Measurements from ENCODE around the gene GATAD2B.

The GATAD2B gene

DNA sequence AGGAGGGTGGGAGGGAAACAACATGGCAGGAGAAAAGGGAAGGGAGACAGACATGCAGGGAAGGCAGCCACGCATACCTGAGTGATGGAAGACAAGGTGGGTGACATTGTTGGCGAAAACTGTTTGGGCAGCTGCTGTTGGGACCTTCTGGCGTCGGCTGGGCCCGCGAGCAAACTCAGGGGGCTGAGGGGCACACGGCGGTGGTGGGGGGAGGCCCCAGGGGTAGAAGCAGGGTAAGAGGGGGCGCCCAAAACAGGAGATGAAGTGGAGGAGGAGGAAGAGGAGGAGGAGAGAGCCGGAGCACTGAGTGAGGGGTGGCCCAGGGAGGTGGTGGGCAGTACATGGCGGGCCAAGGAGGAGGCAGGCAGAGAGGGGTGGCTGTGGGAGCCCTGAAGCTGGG lies 28.4 kb upstream of the GATAD2B start:
- no peak for DNase-seq

DNA sequence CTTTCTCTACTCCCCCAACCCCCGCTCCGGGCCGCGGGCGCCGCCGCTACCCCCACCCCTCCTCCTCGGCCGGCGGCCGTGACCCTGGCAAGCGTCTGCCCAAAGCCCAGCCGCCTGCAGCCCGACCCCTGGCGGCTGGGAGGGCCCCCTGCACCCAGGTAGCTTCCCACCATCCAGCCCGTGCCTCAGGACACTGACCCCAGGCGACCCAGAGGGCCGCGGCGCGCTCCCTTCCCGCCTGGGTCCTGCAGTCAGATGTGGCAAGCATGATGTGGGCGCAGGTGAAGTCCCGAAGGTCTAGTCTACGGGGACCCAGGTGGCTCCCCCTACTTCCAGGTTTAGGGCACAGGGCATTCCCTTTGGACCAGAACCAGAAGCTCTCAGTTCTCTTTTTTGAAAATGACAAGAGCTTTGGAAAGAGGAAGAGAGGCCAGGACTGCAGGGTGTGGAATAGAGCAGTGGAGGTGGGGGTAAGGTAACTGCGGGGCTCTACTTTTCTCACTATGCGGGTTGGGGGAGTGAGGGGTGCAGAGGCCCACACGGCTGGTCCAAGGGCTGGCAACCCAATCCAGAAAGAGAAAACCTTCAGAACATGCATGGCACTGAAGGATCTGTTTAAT lies 24.0 kb upstream of the GATAD2B start, which contains the start of gene DENND4B:
TSS of gene DENND4B (minus strand) at position 97 of the 620 bp plus-strand sequence. CDS start 2,344 bp downstream, outside the sequence.
- no peak for DNase-seq

DNA sequence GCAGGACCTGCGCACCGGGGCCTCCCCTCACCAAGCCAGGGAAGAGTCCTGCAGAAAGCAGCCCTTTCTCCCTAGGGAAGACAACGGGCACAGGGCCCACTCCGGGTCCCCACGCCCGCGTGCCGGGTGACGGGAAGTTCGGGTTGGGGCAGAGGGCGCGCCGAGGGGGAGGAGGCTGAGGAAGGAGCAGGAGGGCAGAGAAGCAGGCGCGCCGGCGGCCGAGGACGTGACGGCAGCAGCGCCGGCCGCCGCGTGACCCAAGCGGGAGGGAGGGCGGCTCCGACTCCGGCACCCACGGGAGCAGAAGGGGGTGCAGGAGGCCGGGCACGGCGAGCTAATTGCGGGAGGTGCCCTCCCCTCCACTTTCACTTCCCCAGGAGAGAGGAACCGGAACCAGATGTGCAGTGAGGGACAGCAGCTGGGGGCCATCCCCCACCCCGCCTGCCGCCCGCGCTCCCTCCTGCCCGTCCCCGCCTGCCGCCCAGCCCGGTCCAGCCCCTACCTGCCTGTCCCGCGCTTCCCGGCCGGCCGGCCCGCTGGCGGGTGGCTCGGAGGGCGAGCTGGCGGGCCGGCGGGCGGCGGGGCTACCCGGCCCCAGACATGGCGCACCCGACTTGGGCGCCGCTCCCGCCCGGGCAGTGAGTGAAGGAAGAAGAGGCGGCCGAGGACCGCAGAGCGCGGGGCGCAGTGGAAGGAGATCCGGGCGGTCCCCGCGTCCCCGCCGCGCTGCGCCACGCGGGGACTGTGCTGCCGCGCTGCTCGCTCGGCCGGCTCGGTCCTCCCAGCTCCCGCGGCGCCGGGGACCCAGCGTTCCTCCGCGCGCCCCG lies 23.2 kb upstream of the GATAD2B start:
- DNase-seq: no peak

DNA sequence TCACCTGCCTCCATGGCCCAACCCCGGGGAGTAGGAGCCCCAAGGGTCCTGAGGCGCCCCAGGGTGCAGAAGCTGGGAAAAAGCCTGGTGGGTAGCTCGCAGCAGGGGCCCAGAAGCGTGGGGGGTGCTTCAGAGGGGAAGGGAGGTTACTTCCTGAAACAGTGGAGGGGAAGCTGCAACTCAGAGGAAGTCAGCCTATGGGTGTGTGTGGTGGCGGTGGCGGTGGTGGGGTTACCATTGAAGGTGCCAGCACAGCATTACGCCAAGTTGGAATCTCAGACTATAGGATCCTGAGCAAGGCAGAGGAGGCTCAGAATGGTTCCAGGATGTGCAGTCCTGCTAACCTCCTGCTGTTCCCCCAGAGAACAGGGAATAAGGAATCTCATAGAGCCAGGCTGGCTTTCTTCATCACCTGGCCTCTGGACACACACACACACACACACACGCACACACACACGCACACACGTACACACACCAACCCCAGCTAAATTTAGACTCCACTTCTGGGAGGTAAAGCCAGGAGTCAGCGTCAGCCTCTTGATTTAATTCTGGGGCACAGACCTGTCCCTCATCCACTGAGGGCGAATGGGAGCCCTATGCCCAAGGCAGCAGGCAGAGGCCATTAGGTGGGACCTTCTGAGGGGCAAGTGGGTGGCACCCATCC lies 22.5 kb upstream of the GATAD2B start:
- DNase-seq: no peak

DNA sequence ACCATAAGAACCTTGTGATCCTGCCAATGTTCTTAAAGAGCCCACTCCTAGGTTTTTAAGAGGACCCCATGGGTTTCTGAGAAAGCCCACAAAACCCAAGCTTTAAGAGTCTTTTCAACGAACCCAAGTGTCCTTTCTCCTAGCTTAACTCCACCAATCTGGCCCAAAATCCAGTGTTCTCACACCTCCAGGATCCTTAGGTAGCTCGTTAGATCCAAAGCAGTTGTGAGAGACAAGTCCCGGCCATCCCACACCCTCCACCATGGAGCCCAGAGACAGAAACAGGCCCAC lies 22.0 kb upstream of the GATAD2B start:
- no peak for DNase-seq

DNA sequence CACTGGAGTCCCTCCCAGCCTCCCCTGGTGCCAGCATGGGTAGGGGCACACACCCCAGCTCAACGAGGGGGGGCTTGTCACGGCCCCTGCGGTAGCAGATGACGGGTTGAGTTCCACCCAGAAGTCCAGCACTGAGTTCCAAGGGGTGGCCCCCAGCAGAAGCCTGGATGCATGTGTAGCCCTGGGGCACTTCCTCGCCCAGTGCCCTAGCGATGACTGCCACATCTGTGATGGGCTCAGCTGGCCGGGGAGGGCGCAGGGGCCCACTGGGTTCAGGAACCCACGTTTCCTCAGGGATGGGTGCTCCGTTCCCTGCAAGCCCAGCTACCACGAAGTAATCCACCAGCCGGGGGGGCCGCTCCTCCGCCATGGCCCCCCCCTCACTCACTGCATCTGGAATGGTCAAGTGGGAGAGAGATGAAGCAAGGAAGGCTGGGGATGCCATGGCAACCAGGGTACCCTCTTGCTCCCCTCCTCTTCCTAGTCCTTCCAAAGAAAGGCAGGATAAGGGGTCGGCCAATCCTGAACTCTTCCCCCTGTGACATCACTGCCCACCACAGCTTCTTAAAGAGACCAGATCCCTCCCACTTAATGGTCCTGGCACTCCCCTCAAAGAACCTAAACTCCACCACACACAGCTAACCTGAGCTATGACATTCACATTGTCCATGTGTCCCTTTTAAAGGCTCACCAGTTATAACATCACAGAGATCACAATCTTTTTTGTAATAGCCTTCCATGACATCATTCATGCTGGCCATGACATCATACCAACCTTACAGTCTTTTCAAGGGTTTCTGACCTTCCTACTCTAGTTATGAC lies 21.4 kb upstream of the GATAD2B start:
- DNase-seq: no peak

DNA sequence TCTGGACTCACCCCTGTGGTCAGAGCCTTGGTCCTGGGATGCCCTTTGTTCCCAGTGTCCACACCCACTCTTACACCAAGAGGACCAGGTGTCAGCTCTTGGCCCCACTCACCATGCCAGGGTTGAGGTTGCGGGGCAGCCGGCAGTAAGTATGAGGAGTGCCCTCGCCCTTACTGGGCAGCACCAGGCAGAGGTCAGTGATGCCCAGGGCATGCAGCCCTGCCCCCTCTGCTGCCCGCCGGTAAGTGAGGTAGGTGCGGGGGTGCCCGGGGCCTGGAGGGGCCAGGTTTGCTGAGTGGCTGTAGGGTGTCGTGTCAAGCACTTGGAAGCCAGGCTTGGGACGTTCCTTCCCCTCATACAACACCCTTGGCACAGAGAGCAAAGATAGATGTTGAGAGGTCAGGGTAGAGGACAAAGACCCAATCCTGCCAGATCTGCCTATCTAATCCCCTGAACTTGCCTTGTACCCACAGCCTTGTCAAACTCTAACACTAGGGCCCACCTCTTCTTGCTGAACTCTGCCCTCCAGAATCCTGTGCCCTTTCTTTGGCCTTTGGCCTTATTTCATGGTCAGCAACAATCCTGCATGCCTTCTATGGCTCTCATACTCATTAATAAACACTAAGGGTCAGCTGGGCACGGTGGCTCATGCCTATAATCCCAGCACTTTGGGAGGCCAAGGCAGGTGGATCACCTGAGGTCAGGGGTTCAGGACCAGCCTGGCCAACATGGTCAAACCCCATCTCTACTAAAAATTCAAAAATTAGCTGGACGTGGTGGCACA lies 20.2 kb upstream of the GATAD2B start:
- no peak for DNase-seq

DNA sequence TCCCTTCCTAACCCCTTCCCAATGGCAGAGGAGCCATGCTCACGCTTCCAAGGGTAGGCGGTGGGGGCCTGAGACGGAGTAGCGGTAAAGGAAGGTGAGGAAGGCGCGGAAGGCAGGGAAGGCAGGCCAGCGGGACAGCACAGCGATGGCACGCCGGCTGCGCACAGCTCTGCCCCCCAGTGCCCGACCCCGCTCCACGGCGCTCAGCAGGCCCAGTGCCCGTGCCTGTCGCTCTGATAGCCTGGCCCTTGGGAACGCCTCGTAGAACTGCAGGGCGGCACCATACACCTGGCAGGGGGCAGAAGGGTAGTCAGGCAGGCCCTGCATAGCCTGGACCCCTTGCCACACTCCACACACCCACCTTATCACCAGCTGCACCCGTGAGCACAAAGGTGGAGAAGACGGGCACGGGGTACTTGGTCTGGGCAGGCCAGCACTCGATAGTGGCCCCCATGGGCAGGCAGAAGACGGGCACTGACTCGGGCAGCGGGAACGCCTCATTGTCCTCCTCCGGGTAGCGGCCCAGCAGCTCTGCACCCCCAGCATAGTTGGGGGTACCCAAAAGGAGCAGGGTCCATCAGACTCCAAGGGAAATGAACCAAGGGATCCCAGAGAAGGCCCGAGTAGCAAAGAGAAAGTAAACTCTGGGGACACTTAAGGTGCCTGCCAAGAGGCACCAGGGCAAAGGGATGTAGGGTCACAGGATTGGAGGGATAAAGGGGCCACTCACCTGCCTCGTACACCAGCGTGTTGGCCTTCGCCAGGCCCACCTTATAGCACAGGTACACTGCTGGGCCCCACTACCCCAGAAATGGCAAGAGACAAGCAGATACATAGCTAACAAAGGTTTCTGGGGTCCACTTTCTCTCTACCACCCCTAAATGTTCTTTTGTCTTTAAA lies 19.3 kb upstream of the GATAD2B start:
- no peak for DNase-seq

DNA sequence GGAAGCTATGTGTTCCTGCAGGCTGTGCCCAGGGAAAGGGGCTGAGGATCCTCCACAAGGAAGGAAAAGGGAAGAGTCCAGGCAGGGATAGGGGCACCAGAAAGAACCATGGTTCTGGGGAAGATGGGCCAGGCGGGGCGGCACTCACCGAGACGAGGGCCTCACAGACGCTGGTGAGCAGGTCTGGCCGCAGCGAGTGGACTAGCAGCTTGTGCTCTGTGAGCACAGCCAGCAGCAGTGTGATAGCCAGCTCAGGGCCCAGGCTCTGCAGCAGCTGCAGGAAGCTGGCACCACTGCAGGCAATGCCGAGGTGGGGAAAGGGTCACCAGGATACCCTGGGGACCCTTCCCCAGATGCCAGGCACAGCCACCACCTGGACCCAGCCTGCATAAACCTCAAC lies 18.0 kb upstream of the GATAD2B start:
- DNase-seq: no peak

DNA sequence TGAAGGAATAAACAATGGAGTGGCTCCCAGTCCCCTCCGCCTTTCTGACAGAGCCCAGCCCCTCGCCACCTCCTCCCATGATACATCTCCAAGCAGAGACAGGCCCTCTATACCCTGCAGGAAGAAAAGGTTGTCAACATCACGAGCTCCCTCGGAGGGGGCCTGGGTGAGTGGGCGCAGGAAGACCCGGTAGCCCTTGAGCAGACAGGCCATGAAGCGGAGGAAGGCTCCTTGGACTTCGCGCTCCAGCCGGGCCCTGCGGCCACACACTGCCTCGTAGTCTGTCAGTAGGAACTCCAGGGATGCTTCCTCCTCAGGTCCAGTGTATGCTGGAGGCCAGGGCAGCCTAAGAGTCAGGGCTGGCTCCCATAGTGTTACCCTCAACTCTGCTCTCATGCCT lies 16.7 kb upstream of the GATAD2B start:
- DNase-seq: no peak

DNA sequence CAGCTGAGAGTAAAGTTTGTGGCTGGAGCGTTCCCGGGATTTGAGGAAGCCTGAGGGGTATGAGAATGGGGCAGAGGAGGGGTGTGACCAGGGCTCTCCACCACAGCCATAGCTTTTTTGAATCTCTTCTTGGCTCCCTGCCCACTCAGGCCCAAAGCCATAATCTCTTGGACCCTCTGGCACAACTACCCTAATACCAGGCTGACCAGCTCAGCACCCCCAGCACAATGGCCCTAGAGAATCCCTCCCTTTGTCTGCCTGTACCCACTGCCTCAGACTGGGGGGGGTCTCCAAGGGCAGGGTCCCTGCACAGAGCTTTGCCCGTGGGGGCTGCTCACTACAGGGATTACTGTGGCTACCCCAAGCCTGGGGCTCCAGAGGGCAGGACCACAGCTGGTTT lies 16.2 kb upstream of the GATAD2B start:
- no peak for DNase-seq

DNA sequence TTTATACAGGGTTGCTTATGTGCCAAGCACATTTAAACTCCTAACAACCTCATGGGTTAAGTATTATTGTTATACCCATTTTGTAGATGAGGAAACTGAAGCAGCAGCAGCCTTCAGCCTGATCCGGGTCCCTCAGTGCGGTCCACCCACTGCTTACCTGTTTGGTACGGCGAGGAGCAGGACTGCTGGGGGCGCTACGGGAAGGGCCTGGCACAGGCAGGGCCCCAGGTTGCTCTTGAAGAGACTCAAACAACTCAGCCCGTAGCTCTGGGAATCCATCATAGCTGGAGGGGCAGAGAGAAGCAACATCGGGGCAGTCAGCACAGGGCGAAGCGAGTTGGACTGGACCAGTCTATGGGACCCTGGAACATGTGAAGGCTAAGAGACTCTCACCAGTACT lies 14.6 kb upstream of the GATAD2B start:
- no peak for DNase-seq

DNA sequence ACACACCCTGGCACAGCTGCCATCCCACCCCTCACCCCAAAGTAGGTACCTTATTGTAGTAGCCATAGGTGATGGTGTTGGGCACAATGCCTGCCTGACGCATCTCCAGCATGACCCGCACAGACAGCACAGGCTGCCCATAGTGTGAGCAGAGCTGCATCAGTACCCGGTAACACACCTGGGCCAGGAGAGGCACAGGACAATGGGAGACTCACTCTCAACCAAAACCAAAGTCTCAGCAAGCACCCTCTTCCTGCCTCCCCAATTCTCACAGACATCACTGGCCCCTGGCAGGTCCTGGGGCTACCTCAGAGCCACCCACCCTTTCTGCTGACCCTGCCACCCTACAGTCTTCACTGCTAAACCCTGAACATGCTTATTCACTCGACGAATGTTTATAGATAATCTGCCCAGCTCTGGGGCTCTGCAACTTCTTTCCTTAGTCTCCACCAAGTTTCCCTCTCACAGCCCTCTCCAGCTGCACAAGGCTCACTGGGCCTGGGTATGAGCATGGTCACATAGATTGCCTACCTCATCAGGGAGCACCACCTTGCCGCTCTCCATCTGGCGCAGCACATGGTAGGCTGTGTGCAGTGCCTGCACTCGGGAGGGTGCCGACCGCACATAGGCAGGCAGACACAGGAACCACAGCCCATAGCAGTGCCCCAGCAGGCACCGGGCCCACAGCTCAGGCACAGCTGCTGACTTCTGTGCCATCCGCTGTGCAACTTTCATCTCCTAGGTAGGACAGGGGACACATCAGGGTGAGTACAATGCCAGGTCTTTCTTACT lies 13.4 kb upstream of the GATAD2B start:
- DNase-seq: no peak

DNA sequence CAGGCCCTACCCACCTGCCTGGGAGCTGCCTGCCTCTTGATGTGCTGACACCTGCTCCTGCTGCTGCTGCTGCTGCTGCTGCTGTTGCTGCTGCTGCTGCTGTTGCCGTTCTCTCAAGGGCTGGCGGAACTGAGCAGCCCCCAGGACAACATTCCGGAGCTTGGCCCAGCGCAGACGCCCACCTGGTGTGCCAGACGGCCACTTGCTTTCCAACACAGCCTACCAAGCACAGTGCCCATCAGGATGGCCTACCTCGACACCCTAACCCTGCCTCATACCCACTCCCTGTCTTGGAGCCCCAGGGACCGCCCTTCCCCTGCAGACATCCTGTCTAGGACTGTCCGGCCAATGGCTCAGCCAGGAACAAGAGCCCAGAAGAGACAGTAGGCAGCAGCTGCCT lies 12.0 kb upstream of the GATAD2B start:
- no peak for DNase-seq

DNA sequence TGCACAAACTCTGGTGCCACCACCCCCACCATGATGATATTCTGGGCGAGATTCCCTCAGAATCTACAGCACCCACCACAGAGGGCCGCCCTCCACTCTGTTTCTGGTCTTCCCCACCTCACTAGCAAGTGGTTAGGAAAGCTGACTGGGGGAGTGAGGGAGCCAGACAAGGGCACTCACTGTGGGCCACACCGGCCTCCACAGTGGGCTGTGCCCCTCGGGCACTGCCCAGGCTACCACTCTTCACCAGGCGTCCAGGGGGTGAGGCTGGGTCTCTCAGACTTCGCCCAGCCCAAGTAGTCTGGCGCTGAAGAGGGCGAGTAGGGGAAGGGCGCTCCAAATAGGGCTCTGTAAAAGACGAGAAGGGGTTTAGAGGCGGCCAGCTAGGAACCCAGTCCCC lies 11.2 kb upstream of the GATAD2B start:
- DNase-seq: no peak

DNA sequence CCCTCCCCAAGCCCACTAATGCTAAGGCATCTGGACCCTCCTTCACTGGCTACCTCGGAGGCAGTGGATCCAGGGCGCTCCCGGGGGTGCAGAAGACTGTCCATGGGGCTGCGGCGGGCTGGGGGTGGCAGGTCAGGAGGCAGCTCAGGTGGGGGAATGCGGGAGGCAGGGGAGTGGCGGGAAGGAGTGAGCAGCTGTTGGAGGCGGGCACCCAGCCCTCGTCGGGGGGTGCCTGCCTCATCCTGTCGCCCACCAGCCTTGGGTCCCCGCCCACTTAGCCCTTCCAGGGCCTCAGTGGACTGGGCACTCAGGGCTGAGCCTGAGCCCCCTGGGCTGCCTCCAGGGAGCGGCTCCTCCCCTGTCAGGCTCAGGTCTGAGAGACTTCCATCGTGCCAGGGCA lies 10.7 kb upstream of the GATAD2B start:
- DNase-seq: no peak

DNA sequence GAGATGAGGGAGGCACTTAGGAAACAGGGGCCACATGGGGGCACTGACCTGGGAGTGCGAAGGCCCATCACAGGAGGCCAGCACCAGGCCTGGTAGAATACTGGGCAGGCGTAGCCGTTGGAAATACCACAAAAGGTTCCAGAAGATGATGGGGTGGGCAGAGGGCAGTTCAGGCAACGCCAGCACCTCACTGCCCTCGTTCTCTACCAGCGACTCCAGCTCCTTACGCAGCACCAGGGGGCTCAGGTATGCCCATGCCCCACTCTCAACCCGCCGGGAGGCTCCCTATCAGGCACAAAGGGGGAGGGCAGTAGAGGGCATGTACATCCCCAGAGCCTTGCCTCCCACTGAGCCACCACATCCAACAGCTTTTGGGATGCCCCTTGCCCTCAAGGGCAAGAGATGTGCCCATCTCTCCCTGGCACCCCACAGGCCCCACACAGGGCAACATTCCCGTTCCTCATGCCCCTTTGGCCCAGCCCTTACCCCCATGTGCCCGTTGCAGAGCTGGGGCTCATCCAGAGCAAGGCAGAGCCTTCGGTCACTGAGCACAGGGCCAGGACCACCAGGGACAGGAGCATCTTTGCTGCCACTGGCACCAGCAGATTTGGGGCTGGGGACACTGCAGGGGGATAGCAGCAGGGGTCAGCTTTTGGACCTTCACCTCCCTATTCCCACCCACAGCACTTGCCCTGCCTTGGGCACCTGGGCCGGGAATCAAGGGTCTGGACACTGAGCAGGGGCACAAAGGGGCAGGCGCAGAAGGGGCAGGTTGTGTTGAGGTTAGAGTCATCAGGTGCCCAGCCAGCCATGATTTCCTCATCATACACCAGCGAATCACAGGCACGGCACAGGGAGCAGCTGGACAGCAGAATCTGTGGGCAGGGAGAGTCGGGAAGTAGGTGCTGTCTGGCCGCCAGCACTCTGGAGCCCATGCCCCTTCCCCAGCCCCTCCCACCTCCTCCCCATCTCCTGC lies 9.7 kb upstream of the GATAD2B start:
- no peak for DNase-seq

DNA sequence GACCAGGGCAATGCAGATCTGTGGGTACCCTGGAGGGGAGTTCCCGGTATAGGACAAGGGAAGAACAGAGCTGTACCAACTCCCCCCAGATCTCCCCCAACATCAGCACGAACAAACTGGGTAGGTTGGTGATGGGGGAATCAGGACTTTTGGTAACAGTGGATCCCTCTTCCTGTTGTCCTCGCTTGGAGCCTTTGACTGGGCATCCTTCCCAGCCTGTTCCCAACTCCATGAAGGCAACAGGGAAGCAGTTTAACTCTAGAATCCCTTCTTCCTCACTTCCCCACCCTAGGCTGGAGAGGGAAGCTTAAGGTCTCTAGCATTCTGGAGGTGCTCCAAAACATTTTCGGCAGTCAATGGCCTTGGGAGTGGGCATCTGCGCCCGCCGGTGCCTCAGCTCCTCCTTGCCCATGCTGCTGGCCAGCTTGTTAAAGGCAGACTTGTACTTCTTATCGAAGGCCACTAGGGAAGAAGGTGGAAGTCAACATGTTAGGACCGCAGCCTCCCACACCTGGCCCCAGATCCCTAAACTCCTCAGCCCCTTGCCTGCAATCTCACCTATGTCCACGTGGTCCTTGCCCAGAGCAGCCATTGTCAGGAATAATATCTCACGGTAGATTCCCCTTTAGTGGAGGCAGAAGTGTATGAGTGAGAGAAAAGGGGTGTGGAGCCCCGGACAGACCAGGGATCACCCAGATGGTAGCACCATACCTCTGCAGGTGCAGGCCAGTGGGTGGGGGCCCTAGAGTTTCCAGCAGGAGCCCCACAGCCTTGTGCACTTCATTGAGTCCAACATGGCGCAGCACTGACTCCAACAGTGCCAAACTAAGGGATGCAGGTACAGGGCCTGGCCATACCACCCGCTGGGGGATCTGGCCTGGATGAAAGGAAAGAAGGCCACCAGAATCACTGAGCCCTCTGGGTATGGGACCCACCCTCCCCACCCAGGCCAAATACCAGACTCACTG lies 7.5 kb upstream of the GATAD2B start:
- no peak for DNase-seq

All from NCI-H1436 treated with DMSO at 0.1 percent for 48 hours (cell line).